MCF 10A (cell line): ENCODE measurements around the gene ZNF90. TPM values are rescaled to one million over a fixed set of nuclear protein-coding genes. Genes with fewer than 3 reads are reported as not detected.
"Not testable (repeated sequence)": the region's sequence is repeated elsewhere in the genome, so short reads cannot be mapped to it uniquely, and the experiment has no call there.

Experiments used
- BruUV-seq: library from RNA; stranded (reverse); fragments of 400-500 nt; replicated peaks from 2 replicates; lab custom pipeline; 2021; lab: Mats Ljungman, UMichigan
- CTCF ChIA-PET: fragments of 300-600 bp; sonication (Branson Sonifier 250); formaldehyde crosslinking; extraction: SDS; loops from one replicate; lab custom pipeline; 2021; ENCODE audit warnings: antibody characterized with exemption, inconsistent platforms; lab: Yijun Ruan, JAX
- POLR2A ChIA-PET: fragments of 300-600, 350-650 bp; sonication (Branson Sonifier 250); formaldehyde crosslinking; extraction: SDS; loops from one replicate; lab custom pipeline; 2020; ENCODE audit warnings: antibody characterized with exemption, inconsistent platforms; lab: Yijun Ruan, JAX
- DNase-seq: peaks from one replicate; pipeline ENCODE4 v3.0.0-alpha.2; 2018; ENCODE audit not compliant: unreplicated experiment
- H3K27ac Mint-ChIP-seq: one replicate; pipeline ENCODE4 v1.8.0; 2022; ENCODE audit warnings: mild to moderate bottlenecking, low read depth, mixed read lengths; ENCODE audit not compliant: unreplicated experiment
- H3K27me3 Mint-ChIP-seq: one replicate; pipeline ENCODE4 v1.8.0; 2022; ENCODE audit warnings: mixed read lengths; ENCODE audit not compliant: insufficient read depth, unreplicated experiment
- H3K36me3 Mint-ChIP-seq: one replicate; pipeline ENCODE4 v1.8.0; 2022; ENCODE audit warnings: mild to moderate bottlenecking, moderate library complexity, mixed read lengths; ENCODE audit not compliant: insufficient read depth, unreplicated experiment
- H3K4me1 Mint-ChIP-seq: one replicate; pipeline ENCODE4 v1.8.0; 2022; ENCODE audit warnings: mixed read lengths; ENCODE audit not compliant: insufficient read depth, unreplicated experiment
- H3K4me3 Mint-ChIP-seq: one replicate; pipeline ENCODE4 v1.8.0; 2022; ENCODE audit warnings: mild to moderate bottlenecking, moderate library complexity, mixed read lengths; ENCODE audit not compliant: unreplicated experiment
- H3K9me3 Mint-ChIP-seq: one replicate; pipeline ENCODE4 v1.8.0; 2022; ENCODE audit warnings: mixed read lengths; ENCODE audit not compliant: unreplicated experiment
- intact Hi-C: fragments of 100-400 bp; cut with micrococcal nuclease; formaldehyde crosslinking; loops from 2 replicates; pipeline ENCODE4 v1.14.1; 2022
- total RNA-seq: library from RNA; stranded (reverse); gene quantifications from 2 replicates; pipeline ENCODE4 v1.2.3, GENCODE V29; 2022
- TF ChIP-seq, protein P1 (sequence below): fragments of 200-600 bp; IDR thresholded peaks from one replicate; pipeline ENCODE4 v1.8.0; 2022; ENCODE audit warnings: antibody characterized with exemption, mild to moderate bottlenecking; ENCODE audit not compliant: unreplicated experiment

Gene ZNF90
- total RNA-seq, 1 experiment from 2014 or later: not detected

DNA sequence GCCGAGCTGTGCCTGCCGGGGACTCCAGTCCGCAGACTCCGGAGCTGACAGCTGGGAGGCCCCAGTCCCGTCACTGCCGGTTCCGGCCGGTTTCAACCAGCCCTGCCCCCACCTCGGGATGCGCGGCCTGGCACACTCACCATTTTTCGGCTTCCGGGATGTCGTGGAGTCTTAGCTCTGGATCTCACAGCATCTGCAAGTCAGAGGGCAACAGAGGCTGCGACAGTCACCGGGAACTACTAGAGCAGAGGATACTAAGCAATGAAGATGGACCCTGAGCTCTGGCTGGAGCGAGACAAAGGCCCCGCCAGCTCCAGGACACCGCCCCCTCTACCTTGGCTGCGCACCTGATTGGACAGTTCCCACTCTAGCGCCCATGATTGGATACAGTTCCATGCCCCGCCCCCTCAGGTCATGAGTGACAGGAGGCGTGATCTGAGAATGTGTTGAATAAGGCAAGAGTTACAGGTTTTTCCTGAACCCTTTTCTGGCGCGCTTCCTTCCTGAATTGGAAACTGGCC lies 38.5 kb upstream of the ZNF90 start, which contains the start of gene ZNF682:
ZNF682 (minus strand) TSS at position 303 of the 521 bp plus-strand sequence; CDS start at position 143, 160 bp downstream.
- no peaks in the 10 kb centered on the region for H3K27me3 Mint-ChIP-seq
- H3K36me3 Mint-ChIP-seq: no peaks in the 10 kb centered on the region
- TF ChIP-seq, protein P1, sequence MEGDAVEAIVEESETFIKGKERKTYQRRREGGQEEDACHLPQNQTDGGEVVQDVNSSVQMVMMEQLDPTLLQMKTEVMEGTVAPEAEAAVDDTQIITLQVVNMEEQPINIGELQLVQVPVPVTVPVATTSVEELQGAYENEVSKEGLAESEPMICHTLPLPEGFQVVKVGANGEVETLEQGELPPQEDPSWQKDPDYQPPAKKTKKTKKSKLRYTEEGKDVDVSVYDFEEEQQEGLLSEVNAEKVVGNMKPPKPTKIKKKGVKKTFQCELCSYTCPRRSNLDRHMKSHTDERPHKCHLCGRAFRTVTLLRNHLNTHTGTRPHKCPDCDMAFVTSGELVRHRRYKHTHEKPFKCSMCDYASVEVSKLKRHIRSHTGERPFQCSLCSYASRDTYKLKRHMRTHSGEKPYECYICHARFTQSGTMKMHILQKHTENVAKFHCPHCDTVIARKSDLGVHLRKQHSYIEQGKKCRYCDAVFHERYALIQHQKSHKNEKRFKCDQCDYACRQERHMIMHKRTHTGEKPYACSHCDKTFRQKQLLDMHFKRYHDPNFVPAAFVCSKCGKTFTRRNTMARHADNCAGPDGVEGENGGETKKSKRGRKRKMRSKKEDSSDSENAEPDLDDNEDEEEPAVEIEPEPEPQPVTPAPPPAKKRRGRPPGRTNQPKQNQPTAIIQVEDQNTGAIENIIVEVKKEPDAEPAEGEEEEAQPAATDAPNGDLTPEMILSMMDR: no peak
- intact Hi-C loops: no loop called here
- DNase-seq: no peak
- ChIA-PET CTCF (no interaction called here), POLR2A (no interaction called here)
- H3K4me1 Mint-ChIP-seq: no peaks in the 10 kb centered on the region
- no peak within 1 kb of the TSS for H3K4me3 Mint-ChIP-seq
- H3K9me3 Mint-ChIP-seq: peaks cover 6% of the 10 kb centered on the region
- no peak within 1 kb of the TSS for H3K27ac Mint-ChIP-seq
- BruUV-seq: no TSS peak

DNA sequence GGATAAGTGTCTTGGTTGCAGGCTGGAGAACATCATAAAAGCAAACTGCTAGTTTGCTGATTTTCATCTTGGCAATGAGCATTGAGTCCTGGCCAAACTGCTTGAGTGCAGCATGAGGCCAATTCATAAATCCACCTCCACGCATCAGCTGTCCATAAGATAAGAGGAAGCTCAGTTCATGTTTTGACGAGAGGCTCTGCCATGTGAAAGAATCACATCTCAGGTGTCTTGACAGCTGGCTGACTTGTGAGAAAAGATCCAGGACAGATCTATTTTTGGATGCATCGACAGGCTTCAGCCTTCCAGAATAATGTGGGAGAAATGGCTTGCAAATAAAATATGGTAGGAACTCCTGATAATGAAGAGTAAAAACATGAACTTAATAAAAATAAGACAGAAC lies 33.1 kb upstream of the ZNF90 start:
- CTCF ChIA-PET: no interaction called here
- TF ChIP-seq, protein P1: no peak
- Mint-ChIP-seq H3K4me3 (no peak overlapping the region), H3K27me3 (no peaks in the 10 kb centered on the region), H3K36me3 (no peaks in the 10 kb centered on the region), H3K4me1 (no peaks in the 10 kb centered on the region), H3K9me3 (peaks cover 31% of the 10 kb centered on the region), H3K27ac (no peak overlapping the region)
- BruUV-seq: no TSS peak
- intact Hi-C loops: no loop called here
- POLR2A ChIA-PET: no interaction called here
- DNase-seq: no peak

GRCh38 chr19:20045742-20046141 lies 32.1 kb upstream of the ZNF90 start:
- DNase-seq, H3K36me3 Mint-ChIP-seq, H3K4me1 Mint-ChIP-seq, H3K4me3 Mint-ChIP-seq, POLR2A ChIA-PET, CTCF ChIA-PET, BruUV-seq, H3K27me3 Mint-ChIP-seq, H3K27ac Mint-ChIP-seq, intact Hi-C loops: not testable (repeated sequence)
- H3K9me3 Mint-ChIP-seq: peaks cover 42% of the 10 kb centered on the region

DNA sequence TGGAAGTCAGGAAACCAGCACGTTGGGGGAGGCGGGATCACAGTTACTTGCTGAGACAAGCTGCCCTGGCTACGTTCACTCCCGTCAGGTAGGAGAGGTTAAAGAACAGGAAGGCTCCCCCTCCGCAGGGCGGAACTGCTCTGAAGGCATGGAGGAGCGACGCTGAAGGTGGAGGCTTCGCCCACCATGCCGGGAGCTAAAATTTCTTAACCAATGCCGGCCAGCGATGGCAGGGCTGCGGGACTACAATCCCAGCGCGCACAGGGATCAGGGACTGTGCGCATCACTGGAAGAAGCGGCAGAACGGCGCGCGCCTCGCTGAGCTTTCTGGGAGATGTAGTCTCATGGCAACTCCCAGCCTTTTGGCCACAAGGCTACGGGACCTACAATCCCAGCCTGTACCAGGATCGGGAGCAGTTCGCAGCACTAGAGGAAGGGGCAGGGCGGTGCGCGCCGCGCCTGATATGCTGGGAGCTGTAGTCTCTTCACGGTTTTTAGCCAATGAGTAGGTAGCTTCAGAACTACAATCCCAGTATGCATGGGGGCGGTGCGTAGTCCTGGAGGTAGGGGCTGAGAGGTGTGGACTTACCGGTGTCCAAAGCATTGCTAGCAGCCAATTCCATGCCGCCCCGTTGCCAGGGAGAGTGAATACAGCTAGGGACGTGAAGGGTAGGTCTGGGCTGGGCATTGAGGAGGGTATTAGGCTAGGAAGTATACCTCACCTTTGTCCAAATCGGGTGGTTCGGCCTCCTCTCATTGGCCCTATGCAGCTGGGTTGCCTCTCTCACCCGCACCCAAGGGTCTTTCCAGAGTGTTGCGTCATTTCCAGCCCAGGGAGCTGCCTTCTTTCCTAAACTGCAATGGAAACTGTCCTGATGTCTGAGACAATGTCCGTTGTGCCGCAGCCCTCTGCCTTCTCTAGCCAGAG lies 25.7 kb upstream of the ZNF90 start:
- no TSS peak for BruUV-seq
- Mint-ChIP-seq H3K4me1 (no peaks in the 10 kb centered on the region), H3K27me3 (no peaks in the 10 kb centered on the region), H3K4me3 (no peak overlapping the region), H3K9me3 (peaks cover 28% of the 10 kb centered on the region), H3K36me3 (peaks cover 5% of the 10 kb centered on the region), H3K27ac (no peak overlapping the region)
- POLR2A ChIA-PET: no interaction called here
- CTCF ChIA-PET: interaction anchor here (0.6 kb wide), 2 partner anchors 15 to 33 kb away, joined by 3 read pairs; no protein-coding TSS in a partner anchor
- intact Hi-C loops: no loop called here
- no peak for DNase-seq
- TF ChIP-seq, protein P1: no peak

DNA sequence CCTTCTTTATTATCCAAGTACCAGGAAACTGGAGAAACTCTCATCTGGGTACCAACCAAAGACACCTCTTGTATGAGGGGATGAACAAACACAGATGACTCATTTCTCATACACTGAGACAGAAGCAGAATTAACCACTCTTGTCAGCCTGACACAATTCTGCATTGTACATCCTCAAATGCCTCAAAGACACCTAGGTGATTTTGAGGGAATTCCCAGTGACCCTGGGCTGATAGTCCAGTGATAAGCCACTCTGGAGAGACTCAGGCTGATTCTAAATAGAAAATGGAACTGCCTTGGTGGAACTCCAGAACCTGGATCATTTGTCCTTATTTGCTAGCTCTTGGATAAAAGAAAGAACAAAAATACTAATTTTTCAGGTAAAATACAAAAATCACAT lies 19.1 kb upstream of the ZNF90 start:
- H3K36me3 Mint-ChIP-seq, H3K27me3 Mint-ChIP-seq, H3K4me3 Mint-ChIP-seq, intact Hi-C loops, DNase-seq, BruUV-seq, POLR2A ChIA-PET, H3K27ac Mint-ChIP-seq, CTCF ChIA-PET, H3K4me1 Mint-ChIP-seq: not testable (repeated sequence)
- H3K9me3 Mint-ChIP-seq: peaks cover 16% of the 10 kb centered on the region
